ENCODE measurements around the gene HGS. TPM values are rescaled to one million over a fixed set of nuclear protein-coding genes. Genes with fewer than 3 reads are reported as not detected.

Gene HGS
- polyA plus RNA-seq, 1 donor from 2014 or later, result 81.1 TPM

DNA sequence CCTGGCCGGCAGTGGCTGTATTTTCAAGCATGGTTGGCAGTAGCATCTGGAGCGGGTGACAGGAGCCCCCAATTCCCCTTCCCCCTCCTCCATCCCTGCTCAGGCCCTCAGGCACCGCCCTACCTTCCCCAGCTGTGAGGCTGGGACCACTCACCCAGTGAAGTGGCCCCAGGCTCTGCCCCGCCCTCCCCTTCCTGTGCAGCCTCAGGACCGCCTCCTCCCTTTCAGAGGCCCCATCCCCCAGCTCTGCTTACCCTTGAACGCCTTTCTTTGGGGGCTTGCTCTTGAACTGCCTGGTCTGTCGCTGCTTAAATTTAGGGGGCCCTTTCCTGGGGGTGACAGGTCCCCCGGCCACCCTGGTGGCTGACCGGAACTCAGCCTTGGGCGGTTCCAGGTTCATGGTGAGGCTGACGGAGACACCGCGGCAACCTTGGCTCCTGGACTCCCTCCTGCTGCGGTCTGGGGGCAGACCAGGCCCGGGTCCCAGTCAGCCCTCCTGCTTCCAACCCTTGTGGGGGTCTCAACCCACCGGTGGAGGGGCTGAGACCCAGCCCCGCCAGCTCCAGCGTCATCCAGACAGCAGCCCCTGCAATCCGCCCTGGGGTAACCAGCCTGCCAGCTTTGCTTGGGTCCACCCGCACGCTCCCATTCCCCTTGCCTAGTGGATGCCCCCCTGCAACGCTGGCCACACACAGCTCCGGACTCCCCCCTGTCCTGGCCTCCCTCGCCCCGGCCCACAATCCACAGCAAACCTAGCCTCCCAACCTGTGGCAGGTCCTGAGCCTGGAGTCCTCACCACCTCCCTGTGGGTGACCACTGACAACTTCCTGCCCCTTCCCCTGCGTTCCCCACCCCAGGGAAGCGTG lies 30.7 kb upstream of the HGS start:
- H3K27me3 ChIP-seq (ENCODE audit: insufficient read depth, low read depth, low read length), result peaks cover 9% of the 10 kb centered on the region
- H3K9me3 ChIP-seq (ENCODE audit: low read length), result peaks cover 7% of the 10 kb centered on the region
- no peaks in the 10 kb centered on the region for H3K79me2 ChIP-seq (replicated peaks; ENCODE audit: insufficient read depth, low read length)
- H3K9ac ChIP-seq (ENCODE audit: low read length), result no peak overlapping the region
- no peak overlapping the region for H3K4me3 ChIP-seq (ENCODE audit: low read length)
- H3K36me3 ChIP-seq (ENCODE audit: insufficient read depth, low read length), result no peaks in the 10 kb centered on the region
- H4K20me1 ChIP-seq (ENCODE audit: insufficient read depth), result no peaks in the 10 kb centered on the region
- no peak overlapping the region for H3K27ac ChIP-seq (ENCODE audit: low read length)
- H3F3A ChIP-seq (ENCODE audit: insufficient read depth, low read length, poor library complexity, severe bottlenecking), result no peaks in the 10 kb centered on the region
- no peak overlapping the region for H2AFZ ChIP-seq (ENCODE audit: low read depth, low read length)
- H3K4me2 ChIP-seq (ENCODE audit: low read length), result no peak overlapping the region
- H3K9me2 ChIP-seq (ENCODE audit: insufficient read depth, low read length), result no peaks in the 10 kb centered on the region
- no peak for TF ChIP-seq SMC3 (conservative IDR thresholded peaks at IDR 0.05; ENCODE audit: poor library complexity)
- TF ChIP-seq EP300 (conservative IDR thresholded peaks at IDR 0.05; ENCODE audit: poor library complexity, severe bottlenecking), result no peak
- no peak for TF ChIP-seq TAF1 (IDR thresholded peaks at IDR 0.05; ENCODE audit: low read depth)
- TF ChIP-seq, protein P1, sequence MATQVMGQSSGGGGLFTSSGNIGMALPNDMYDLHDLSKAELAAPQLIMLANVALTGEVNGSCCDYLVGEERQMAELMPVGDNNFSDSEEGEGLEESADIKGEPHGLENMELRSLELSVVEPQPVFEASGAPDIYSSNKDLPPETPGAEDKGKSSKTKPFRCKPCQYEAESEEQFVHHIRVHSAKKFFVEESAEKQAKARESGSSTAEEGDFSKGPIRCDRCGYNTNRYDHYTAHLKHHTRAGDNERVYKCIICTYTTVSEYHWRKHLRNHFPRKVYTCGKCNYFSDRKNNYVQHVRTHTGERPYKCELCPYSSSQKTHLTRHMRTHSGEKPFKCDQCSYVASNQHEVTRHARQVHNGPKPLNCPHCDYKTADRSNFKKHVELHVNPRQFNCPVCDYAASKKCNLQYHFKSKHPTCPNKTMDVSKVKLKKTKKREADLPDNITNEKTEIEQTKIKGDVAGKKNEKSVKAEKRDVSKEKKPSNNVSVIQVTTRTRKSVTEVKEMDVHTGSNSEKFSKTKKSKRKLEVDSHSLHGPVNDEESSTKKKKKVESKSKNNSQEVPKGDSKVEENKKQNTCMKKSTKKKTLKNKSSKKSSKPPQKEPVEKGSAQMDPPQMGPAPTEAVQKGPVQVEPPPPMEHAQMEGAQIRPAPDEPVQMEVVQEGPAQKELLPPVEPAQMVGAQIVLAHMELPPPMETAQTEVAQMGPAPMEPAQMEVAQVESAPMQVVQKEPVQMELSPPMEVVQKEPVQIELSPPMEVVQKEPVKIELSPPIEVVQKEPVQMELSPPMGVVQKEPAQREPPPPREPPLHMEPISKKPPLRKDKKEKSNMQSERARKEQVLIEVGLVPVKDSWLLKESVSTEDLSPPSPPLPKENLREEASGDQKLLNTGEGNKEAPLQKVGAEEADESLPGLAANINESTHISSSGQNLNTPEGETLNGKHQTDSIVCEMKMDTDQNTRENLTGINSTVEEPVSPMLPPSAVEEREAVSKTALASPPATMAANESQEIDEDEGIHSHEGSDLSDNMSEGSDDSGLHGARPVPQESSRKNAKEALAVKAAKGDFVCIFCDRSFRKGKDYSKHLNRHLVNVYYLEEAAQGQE (IDR thresholded peaks at IDR 0.05; ENCODE audit: borderline replicate concordance), result no peak
- TF ChIP-seq, protein P2, sequence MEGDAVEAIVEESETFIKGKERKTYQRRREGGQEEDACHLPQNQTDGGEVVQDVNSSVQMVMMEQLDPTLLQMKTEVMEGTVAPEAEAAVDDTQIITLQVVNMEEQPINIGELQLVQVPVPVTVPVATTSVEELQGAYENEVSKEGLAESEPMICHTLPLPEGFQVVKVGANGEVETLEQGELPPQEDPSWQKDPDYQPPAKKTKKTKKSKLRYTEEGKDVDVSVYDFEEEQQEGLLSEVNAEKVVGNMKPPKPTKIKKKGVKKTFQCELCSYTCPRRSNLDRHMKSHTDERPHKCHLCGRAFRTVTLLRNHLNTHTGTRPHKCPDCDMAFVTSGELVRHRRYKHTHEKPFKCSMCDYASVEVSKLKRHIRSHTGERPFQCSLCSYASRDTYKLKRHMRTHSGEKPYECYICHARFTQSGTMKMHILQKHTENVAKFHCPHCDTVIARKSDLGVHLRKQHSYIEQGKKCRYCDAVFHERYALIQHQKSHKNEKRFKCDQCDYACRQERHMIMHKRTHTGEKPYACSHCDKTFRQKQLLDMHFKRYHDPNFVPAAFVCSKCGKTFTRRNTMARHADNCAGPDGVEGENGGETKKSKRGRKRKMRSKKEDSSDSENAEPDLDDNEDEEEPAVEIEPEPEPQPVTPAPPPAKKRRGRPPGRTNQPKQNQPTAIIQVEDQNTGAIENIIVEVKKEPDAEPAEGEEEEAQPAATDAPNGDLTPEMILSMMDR (IDR thresholded peaks at IDR 0.05; ENCODE audit: poor library complexity, severe bottlenecking), result no peak
- no peak for TF ChIP-seq POLR2AphosphoS5 (IDR thresholded peaks at IDR 0.05)
- TF ChIP-seq MXI1 (conservative IDR thresholded peaks at IDR 0.05; ENCODE audit: poor library complexity, severe bottlenecking), result no peak
- TF ChIP-seq EZH2 (IDR thresholded peaks at IDR 0.05; ENCODE audit: borderline replicate concordance, insufficient read depth, low read length, poor library complexity, severe bottlenecking), result no peak
- no peak for TF ChIP-seq RAD21 (conservative IDR thresholded peaks at IDR 0.05)

- no peaks in the 10 kb centered on the region for H3K36me3 ChIP-seq (ENCODE audit: insufficient read depth, low read length)
- no peaks in the 10 kb centered on the region for H3F3A ChIP-seq (ENCODE audit: insufficient read depth, low read length, poor library complexity, severe bottlenecking)
- no peaks in the 10 kb centered on the region for H3K27me3 ChIP-seq (ENCODE audit: insufficient read depth, low read depth, low read length)
- H3K9me3 ChIP-seq (ENCODE audit: low read length), result no peaks in the 10 kb centered on the region
- no peak overlapping the region for H3K4me3 ChIP-seq (ENCODE audit: low read length)
- no peak overlapping the region for H3K9ac ChIP-seq (ENCODE audit: low read length)
- no peak overlapping the region for H2AFZ ChIP-seq (ENCODE audit: low read depth, low read length)
- no peak for TF ChIP-seq MXI1 (conservative IDR thresholded peaks at IDR 0.05; ENCODE audit: poor library complexity, severe bottlenecking)
- TF ChIP-seq SMC3 (conservative IDR thresholded peaks at IDR 0.05; ENCODE audit: poor library complexity), result no peak
- no peak for TF ChIP-seq TAF1 (IDR thresholded peaks at IDR 0.05; ENCODE audit: low read depth)
- no peak for TF ChIP-seq EZH2 (IDR thresholded peaks at IDR 0.05; ENCODE audit: borderline replicate concordance, insufficient read depth, low read length, poor library complexity, severe bottlenecking)
- TF ChIP-seq POLR2AphosphoS5 (IDR thresholded peaks at IDR 0.05), result no peak
- TF ChIP-seq RAD21 (conservative IDR thresholded peaks at IDR 0.05), result no peak
- TF ChIP-seq, protein P1 (IDR thresholded peaks at IDR 0.05; ENCODE audit: borderline replicate concordance), result no peak
- no peak for TF ChIP-seq EP300 (conservative IDR thresholded peaks at IDR 0.05; ENCODE audit: poor library complexity, severe bottlenecking)
- TF ChIP-seq, protein P2 (IDR thresholded peaks at IDR 0.05; ENCODE audit: poor library complexity, severe bottlenecking), result no peak
- H3K4me2 ChIP-seq (ENCODE audit: low read length), result no peak overlapping the region
- no peak overlapping the region for H3K27ac ChIP-seq (ENCODE audit: low read length)
- no peaks in the 10 kb centered on the region for H3K79me2 ChIP-seq (replicated peaks; ENCODE audit: insufficient read depth, low read length)
- H4K20me1 ChIP-seq (ENCODE audit: insufficient read depth), result no peaks in the 10 kb centered on the region
- H3K9me2 ChIP-seq (ENCODE audit: insufficient read depth, low read length), result no peaks in the 10 kb centered on the region
These were observed 28.3 kb upstream of the HGS start for GRCh38 chr17:81655378-81656117.
